Immature natural killer cell (primary cell): ENCODE results near the gene PCNX3. TPM values are rescaled to one million over a fixed set of nuclear protein-coding genes. Genes with fewer than 3 reads are reported as not detected.
A peak's percentile ranks its signal among the peaks of the same experiment; 100 is the strongest.

Source experiments
- DNase-seq, 3 donors: peaks; one replicate each; pipeline ENCODE4 v3.0.0; 2022; ENCODE audit warnings: mixed read lengths in 1 of 3
- H3K27ac Mint-ChIP-seq, 6 donors: one replicate each; pipeline ENCODE4 v1.8.0; 2020; ENCODE audit warnings: mixed read lengths in 6 of 6, mild to moderate bottlenecking in 5 of 6, inconsistent platforms in 4 of 6, moderate library complexity in 3 of 6
- H3K27me3 Mint-ChIP-seq, 3 donors: one replicate each; pipeline ENCODE4 v1.8.0; 2020 to 2021; ENCODE audit warnings: low read depth in 3 of 3, mild to moderate bottlenecking in 3 of 3, mixed read lengths in 3 of 3, moderate library complexity in 3 of 3, inconsistent platforms in 1 of 3
- H3K36me3 Mint-ChIP-seq, 3 donors: one replicate each; pipeline ENCODE4 v1.8.0; 2020; ENCODE audit warnings: mixed read lengths in 3 of 3, inconsistent platforms in 2 of 3, mild to moderate bottlenecking in 2 of 3
- H3K4me1 Mint-ChIP-seq, 2 donors: one replicate each; pipeline ENCODE4 v1.8.0; 2020; ENCODE audit warnings: inconsistent platforms in 2 of 2, mild to moderate bottlenecking in 2 of 2, mixed read lengths in 2 of 2, moderate library complexity in 1 of 2
- H3K4me3 Mint-ChIP-seq, 5 donors: one replicate each; pipeline ENCODE4 v1.8.0; 2020; ENCODE audit warnings: mild to moderate bottlenecking in 5 of 5, mixed read lengths in 5 of 5, inconsistent platforms in 3 of 5, moderate library complexity in 3 of 5
- H3K9me3 Mint-ChIP-seq, 6 donors: one replicate each; pipeline ENCODE4 v1.8.0; 2020; ENCODE audit warnings: mild to moderate bottlenecking in 6 of 6, mixed read lengths in 6 of 6, inconsistent platforms in 4 of 6, moderate library complexity in 3 of 6
- polyA plus RNA-seq, 3 donors: library from polyadenylated mRNA; unstranded; fragments of 300-500 nt; fragmentation: Illumina TruSeq; gene quantifications; one replicate each; pipeline ENCODE4 v1.2.3, GENCODE V29; 2021

The PCNX3 gene
- polyA plus RNA-seq, 3 donors from 2014 or later: 0.14 to 11.7 (median 0.89) TPM

DNA sequence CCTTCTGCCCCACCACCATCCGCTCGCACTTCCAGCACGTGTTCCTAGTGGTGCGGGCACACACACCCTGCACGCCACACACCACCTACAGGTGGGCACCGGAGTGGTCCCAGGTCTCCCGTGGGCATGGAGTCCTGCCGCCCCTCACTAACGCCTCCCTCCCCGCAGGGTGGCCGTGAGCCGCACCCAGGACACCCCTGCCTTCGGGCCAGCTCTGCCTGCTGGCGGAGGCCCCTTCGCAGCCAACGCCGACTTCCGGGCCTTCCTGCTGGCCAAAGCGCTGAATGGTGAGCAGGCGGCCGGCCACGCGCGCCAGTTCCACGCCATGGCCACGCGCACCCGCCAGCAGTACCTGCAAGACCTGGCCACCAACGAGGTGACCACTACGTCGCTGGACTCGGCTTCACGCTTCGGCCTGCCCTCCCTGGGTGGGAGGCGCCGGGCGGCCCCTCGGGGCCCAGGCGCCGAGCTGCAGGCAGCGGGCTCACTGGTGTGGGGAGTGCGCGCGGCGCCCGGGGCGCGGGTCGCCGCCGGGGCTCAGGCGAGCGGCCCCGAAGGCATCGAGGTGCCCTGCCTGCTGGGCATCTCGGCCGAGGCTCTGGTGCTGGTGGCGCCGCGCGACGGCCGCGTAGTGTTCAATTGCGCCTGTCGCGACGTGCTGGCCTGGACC lies 30.8 kb downstream of the PCNX3 start:
- Mint-ChIP-seq H3K27me3 (peaks cover 18 to 42% (median 42%) of the 10 kb centered on the region in 3 donors), H3K9me3 (no peaks in the 10 kb centered on the region), H3K36me3 (peaks cover 3 to 30% (median 19%) of the 10 kb centered on the region in 3 donors), H3K4me3 (no peak overlapping the region), H3K4me1 (peaks cover 41 to 50% of the 10 kb centered on the region in 2 donors), H3K27ac (peak overlapping the region in 3 of 6 donors; percentile 40 to 51 (median 45))
- DNase-seq: no peak

DNA sequence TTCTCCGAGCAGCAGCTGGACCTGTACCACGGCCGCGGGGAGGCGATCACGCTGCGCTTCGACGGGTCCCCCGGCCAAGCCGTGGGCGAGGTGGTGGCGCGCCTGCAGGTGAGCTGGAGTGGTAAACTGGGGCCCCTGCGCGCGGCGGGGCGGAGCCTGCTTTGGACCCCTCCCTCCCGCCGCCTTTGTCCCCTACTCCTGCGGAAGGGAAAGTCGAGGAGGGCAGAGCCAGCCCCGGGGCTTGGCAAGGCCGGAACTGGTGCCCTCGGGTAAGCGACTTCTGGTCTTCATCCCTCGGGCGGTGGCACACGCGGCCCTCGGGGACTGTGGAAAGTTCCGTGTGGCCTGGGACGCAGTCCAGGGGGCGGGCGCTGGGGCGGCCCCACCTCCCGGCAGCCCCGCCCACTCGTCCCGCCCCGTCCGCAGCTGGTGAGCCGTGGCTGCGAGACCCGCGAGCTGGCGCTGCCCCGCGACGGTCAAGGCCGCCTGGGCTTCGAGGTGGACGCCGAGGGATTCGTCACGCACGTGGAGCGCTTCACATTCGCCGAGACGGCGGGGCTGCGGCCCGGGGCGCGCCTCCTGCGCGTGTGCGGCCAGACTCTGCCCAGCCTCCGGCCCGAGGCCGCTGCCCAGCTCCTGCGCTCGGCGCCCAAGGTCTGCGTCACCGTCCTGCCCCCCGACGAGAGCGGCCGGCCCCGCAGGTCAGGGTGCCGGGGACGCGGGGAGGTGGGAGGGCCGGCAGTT lies 31.6 kb downstream of the PCNX3 start:
- Mint-ChIP-seq H3K27me3 (peaks cover 20 to 43% (median 42%) of the 10 kb centered on the region in 3 donors), H3K4me1 (peaks cover 41 to 50% of the 10 kb centered on the region in 2 donors), H3K36me3 (peaks cover 3 to 24% (median 13%) of the 10 kb centered on the region in 3 donors), H3K9me3 (peaks cover 0 to 2% (median 0%) of the 10 kb centered on the region in 6 donors), H3K27ac (peak overlapping the region in 1 of 6 donors; percentile 74), H3K4me3 (no peak overlapping the region)
- no peak for DNase-seq

DNA sequence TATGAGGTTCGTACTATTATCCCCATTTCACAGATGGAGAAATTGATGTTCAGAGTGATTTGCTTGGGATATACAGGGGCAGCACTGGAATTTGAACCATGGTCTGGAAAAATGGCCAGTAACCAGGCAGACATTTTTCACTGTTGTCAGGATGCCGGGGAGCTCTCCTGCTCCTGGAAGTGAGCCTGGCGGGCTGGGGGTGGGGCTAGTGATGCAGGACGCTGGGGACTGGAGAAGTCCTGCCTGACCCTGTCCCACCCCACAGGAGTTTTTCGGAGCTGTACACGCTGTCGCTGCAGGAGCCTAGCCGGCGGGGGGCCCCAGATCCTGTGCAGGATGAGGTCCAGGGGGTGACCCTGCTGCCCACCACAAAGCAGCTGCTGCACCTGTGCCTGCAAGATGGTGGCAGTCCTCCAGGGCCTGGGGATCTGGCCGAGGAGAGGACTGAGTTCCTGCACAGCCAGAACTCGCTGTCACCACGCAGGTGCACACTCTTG lies 33.5 kb downstream of the PCNX3 start:
- Mint-ChIP-seq H3K27me3 (peaks cover 32 to 54% (median 50%) of the 10 kb centered on the region in 3 donors), H3K27ac (peak overlapping the region in 5 of 6 donors; percentile 23 to 84 (median 67)), H3K36me3 (peaks cover 3 to 20% (median 13%) of the 10 kb centered on the region in 3 donors), H3K4me1 (peaks cover 46 to 53% of the 10 kb centered on the region in 2 donors), H3K4me3 (no peak overlapping the region), H3K9me3 (peaks cover 0 to 3% (median 0%) of the 10 kb centered on the region in 6 donors)
- no peak for DNase-seq

DNA sequence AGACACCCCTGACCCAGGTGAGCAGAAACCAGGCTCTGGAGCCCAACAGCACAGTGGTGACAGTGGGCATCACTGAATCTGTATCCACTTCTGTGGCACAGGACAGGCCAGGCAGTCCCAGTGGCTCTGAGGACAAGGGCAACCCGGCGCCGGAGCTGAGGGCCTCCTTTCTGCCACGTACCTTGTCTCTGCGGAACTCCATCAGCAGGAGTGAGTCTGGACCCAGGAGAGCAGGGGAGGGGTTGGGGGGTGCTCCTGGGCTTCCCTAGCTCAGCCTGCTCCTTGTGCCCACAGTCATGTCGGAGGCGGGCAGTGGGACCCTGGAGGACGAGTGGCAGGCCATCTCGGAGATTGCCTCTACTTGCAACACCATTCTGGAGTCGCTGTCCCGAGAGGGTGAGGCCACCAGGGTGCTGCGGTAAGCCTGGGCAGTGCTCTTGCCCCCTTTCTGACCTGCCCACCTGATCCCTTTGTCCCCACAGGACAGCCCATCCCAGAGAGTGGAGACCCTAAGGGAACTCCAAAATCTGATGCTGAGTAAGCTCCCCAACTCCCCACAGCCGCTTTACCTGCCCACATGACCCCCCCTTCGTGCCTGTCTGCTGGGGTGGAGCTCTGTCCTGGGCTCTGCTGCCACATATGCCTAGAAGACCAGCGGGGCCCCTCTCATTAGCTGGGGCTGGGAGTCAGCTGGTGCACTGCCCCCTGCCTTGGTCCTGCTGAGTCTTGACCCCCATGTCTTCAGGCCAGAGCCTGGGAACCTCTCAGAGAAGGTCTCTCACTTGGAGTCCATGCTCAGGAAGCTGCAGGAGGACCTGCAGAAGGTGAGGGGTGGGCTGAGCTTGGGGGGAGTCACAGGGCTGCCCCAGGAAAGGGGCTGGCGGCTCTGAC lies 34.3 kb downstream of the PCNX3 start:
- H3K27ac Mint-ChIP-seq: peak overlapping the region; percentile 95 to 99 (median 97)
- peaks cover 4 to 19% (median 13%) of the 10 kb centered on the region in 3 donors for H3K36me3 Mint-ChIP-seq
- H3K9me3 Mint-ChIP-seq: peaks cover 0 to 3% (median 0%) of the 10 kb centered on the region in 6 donors
- DNase-seq: no peak
- peaks cover 44 to 48% of the 10 kb centered on the region in 2 donors for H3K4me1 Mint-ChIP-seq
- H3K27me3 Mint-ChIP-seq: peaks cover 35 to 56% (median 44%) of the 10 kb centered on the region in 3 donors
- H3K4me3 Mint-ChIP-seq: peak overlapping the region in 2 of 5 donors; percentile 13 to 47

DNA sequence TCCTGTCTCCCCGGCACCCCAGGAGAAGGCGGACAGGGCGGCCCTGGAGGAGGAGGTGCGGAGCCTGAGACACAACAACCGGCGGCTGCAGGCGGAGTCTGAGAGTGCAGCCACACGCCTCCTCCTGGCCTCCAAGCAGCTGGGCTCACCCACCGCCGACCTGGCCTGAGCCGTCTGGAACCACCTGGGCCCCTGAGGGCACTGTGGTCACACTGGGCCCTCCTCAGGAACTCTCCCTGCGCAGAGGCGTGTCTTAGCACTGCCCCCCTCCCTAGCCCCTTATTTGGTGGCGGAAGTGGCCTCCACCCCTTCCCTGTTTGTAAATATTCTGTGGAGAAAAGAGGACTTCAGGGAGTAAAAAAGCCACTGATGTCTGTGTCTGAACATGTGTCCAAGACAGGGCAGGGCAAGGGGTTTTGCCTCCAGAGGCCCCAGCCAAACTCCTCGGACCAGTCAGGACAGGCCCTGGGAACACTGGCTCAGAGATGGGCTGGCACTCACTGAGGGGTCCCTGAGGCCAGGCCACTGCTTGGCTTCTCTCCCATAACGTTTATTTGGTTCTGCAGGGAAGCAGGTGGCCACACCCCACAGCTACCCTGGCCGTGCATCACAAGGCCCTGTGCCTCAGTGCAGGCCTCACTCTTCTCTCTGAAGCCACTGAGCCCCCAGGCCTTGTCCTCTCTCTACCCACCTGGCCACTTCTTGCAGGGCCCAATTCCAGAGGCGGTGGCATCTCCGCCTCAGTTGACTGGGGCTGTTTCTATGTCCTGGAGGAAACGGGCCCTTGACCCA lies 35.2 kb downstream of the PCNX3 start:
- peak; percentile 28 to 43 (median 33) for DNase-seq
- Mint-ChIP-seq H3K27ac (peak overlapping the region; percentile 95 to 99 (median 97)), H3K27me3 (peaks cover 40 to 61% (median 43%) of the 10 kb centered on the region in 3 donors), H3K4me1 (peaks cover 47 to 50% of the 10 kb centered on the region in 2 donors), H3K9me3 (peaks cover 0 to 3% (median 0%) of the 10 kb centered on the region in 6 donors), H3K36me3 (peaks cover 9 to 23% (median 12%) of the 10 kb centered on the region in 3 donors), H3K4me3 (peak overlapping the region in 2 of 5 donors; percentile 13 to 18)

DNA sequence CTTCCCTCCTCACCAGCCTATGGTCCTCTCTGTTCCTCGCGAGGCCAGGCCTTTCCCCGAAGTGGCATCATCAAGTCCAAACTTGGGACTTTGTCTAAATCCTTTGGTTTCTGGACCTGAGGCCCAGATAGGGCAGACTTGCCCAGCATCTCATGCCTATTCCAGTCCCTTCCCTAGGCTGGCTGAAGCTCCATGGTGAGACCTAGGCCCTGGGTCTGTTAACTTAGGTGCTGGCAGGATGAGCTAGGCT lies 35.7 kb downstream of the PCNX3 start:
- Mint-ChIP-seq H3K36me3 (peaks cover 8 to 28% (median 14%) of the 10 kb centered on the region in 3 donors), H3K4me3 (peak overlapping the region; percentile 81 to 92 (median 85)), H3K4me1 (peaks cover 47 to 53% of the 10 kb centered on the region in 2 donors), H3K27me3 (peaks cover 42 to 62% (median 47%) of the 10 kb centered on the region in 3 donors), H3K27ac (peak overlapping the region; percentile 95 to 99 (median 97)), H3K9me3 (peaks cover 0 to 3% (median 0%) of the 10 kb centered on the region in 6 donors)
- DNase-seq: no peak

DNA sequence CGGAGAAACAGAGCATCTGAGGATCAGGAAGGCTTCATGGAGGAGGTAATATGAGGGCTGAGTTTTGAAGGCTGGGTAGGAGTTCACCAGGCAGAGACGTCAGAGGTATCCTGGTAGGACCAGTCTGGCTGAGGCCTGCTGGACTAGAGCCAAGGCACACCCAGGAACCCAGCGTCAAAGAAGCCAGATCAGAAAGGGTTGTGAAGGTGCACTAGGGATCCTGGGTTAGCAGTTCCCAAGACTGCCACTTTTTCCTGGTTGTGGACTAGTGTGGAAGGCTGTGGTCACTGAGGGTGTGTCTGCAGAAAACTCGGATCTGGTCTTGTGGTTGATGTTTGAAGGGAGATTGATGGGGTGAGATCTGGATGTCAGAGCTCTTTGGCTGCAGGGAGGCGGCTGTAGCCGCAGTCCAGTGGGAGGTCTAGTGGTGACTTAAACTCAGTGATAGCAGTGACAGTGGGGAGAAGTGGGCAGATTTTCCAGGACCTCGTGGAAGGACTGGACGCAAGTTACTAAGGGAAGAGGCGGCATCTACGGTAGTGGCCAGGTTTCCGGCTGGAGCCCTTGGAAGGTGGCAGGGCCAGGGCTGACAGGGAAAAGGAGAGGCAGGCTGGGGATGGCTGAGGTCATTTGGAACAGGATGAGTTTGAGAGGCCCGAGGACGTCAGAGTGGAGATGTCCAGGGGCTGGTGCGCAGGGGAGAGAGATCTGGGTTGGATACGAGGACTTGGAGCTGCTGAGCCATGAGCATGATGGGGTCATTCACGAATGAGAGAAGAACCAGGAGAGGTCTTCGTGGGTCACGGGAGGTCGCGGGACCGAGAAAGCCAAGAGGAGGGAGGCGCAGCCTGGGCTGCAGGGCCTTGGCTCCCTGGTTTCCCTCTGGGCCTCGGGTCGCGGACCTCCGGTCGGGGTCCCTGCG lies 36.3 kb downstream of the PCNX3 start:
- Mint-ChIP-seq H3K27ac (peak overlapping the region; percentile 95 to 99 (median 97)), H3K9me3 (peaks cover 0 to 3% (median 0%) of the 10 kb centered on the region in 6 donors), H3K4me3 (peak overlapping the region; percentile 81 to 92 (median 85)), H3K27me3 (peaks cover 48 to 62% (median 53%) of the 10 kb centered on the region in 3 donors), H3K36me3 (peaks cover 9 to 32% (median 18%) of the 10 kb centered on the region in 3 donors), H3K4me1 (peaks cover 49 to 59% of the 10 kb centered on the region in 2 donors)
- DNase-seq: peak in 1 of 3 donors; percentile 35

DNA sequence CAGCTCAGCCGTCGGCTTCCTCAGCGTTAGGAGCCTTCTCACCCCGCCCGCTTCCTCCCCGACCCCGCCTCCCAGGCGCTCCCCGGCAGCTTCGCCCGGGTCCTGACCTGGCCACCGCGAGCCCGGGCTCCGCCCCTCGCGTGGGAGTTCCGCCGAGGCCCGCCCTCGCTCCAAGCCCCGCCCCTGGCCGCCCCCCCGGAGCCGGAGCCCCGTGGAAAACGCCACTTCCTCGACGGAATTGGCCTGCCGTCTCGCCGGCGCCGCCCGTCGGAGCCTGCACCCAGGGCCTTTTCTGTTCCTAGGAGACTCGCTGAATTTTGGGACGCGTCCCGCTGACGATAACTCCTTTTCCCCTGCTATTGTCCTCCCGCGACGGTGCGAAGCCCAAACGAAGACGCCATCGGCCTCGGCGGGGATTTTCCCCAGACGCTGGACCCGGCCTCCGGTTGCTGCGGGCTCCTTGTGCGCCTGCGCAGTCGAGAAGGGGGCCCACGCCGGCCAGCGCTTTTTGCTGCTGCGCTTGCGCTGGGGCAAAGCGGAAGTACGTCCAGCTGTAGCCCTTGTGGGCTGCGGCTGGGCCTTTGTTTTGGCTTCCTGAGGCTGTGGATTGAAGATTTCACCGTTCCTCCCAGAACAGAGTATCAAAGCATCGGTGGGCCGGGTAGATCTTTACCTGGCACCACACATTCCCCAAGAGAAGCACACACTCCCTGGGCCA lies 37.1 kb downstream of the PCNX3 start:
- peak overlapping the region; percentile 95 to 99 (median 97) for H3K27ac Mint-ChIP-seq
- DNase-seq: peak; percentile 99
- H3K36me3 Mint-ChIP-seq: peaks cover 13 to 39% (median 25%) of the 10 kb centered on the region in 3 donors
- H3K27me3 Mint-ChIP-seq: peaks cover 46 to 64% (median 58%) of the 10 kb centered on the region in 3 donors
- peak overlapping the region; percentile 84 to 93 (median 89) for H3K4me3 Mint-ChIP-seq
- peaks cover 0 to 3% (median 0%) of the 10 kb centered on the region in 6 donors for H3K9me3 Mint-ChIP-seq
- peaks cover 49 to 67% of the 10 kb centered on the region in 2 donors for H3K4me1 Mint-ChIP-seq

DNA sequence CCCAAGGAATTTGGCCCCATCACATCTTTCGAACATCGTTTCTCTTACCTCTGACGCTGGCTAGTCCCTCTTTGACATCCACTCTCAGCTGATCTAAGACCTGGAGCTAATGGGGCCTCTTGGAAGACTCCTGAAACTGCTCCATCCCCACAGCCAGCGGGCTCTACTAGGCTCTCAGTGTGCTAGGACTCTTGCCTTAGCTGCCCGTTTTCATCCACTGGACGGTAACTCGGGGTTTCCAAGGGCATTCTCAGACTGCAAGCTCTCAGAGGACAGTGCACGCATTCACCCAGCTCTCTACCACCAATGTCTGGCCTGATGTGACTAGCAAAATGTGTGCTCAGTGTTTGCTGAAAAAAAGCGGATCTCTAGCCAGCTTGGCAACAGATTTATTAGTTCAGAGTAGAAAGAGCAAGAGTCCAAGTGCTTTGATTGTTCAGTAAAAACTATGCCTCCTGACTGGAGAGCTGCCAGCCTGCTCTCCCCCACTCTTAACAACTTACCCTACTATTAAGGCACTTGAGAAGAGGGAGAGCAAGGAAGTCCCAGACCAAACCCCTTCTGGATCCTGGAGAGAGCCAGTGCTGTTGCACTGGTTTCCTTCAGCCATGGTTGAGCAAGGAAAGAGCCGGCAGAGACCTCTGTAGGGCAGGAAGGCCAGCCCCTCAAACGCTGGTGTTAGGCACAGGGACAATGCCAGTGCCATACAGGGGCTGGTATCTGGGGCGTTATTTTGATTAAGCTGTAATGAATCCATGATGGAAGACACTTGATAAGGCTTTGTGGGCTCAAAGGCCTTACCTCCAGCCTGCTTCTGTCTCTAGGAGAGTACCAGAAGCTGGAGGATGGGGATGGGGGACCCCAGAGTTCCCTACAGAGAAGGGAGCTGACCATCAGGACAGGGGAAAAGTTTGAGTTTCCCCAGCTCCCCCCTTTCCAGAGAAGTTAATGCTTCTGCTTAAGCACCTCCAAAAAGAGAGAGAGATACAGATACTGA lies 38.0 kb downstream of the PCNX3 start:
- Mint-ChIP-seq H3K27me3 (peaks cover 43 to 62% (median 55%) of the 10 kb centered on the region in 3 donors), H3K36me3 (peaks cover 6 to 35% (median 24%) of the 10 kb centered on the region in 3 donors), H3K4me1 (peaks cover 50 to 71% of the 10 kb centered on the region in 2 donors), H3K4me3 (peak overlapping the region; percentile 84 to 93 (median 85)), H3K27ac (peak overlapping the region; percentile 95 to 98 (median 97)), H3K9me3 (peaks cover 0 to 3% (median 0%) of the 10 kb centered on the region in 6 donors)
- DNase-seq: no peak
